CD4-positive, alpha-beta T cell treated with Interleukin-10 for 1 hour (primary cell): ENCODE results near the gene COL8A1.
"Not testable (repeated sequence)": the region's sequence is repeated elsewhere in the genome, so short reads cannot be mapped to it uniquely, and the experiment has no call there.

Experiments used
- DNase-seq: peaks from one replicate; pipeline ENCODE4 v3.0.0-alpha.2; 2020

The COL8A1 gene

GRCh38 chr3:99817047-99817436, 178.6 kb downstream of the COL8A1 start:
- DNase-seq, result no peak

- DNase-seq, result peak; percentile 94
Observed at GRCh38 chr3:99817437-99818240, 179.2 kb downstream of the COL8A1 start, which contains the start of gene CMSS1. Gene CMSS1, plus strand, starts transcription at chr3:99817862.

- no peak for DNase-seq
Observed at GRCh38 chr3:99818818-99819217, 180.4 kb downstream of the COL8A1 start.

GRCh38 chr3:99823723-99824711, 185.6 kb downstream of the COL8A1 start:
- DNase-seq, result no peak

GRCh38 chr3:99825004-99825640, 186.7 kb downstream of the COL8A1 start:
- DNase-seq, result no peak

- DNase-seq, result no peak
Observed at GRCh38 chr3:99829844-99830243, 191.4 kb downstream of the COL8A1 start.

GRCh38 chr3:99833617-99834205, 195.3 kb downstream of the COL8A1 start:
- no peak for DNase-seq

- DNase-seq, result no peak
Observed at GRCh38 chr3:99834211-99834957, 196.0 kb downstream of the COL8A1 start.

GRCh38 chr3:99836681-99837080, 198.3 kb downstream of the COL8A1 start:
- DNase-seq, result no peak

- no peak for DNase-seq
Observed at GRCh38 chr3:99837715-99838114, 199.3 kb downstream of the COL8A1 start.

- DNase-seq, result no peak
Observed at GRCh38 chr3:99838755-99839154, 200.4 kb downstream of the COL8A1 start.

GRCh38 chr3:99839613-99840012, 201.2 kb downstream of the COL8A1 start:
- DNase-seq, result no peak

GRCh38 chr3:99841949-99842348, 203.6 kb downstream of the COL8A1 start:
- DNase-seq, result not testable (repeated sequence)

GRCh38 chr3:99842826-99843589, 204.6 kb downstream of the COL8A1 start:
- DNase-seq, result peak; percentile 4

GRCh38 chr3:99843590-99844258, 205.3 kb downstream of the COL8A1 start:
- no peak for DNase-seq

GRCh38 chr3:99845331-99845730, 206.9 kb downstream of the COL8A1 start:
- DNase-seq, result no peak

GRCh38 chr3:99845999-99846398, 207.6 kb downstream of the COL8A1 start:
- DNase-seq, result no peak

GRCh38 chr3:99846477-99847160, 208.2 kb downstream of the COL8A1 start:
- no peak for DNase-seq

GRCh38 chr3:99848433-99848832, 210.0 kb downstream of the COL8A1 start:
- DNase-seq, result no peak
